C1 segment of cervical spinal cord (tissue), 14 donors: Measurements from ENCODE around the gene BCL2.
A peak's percentile ranks its signal among the peaks of the same experiment; 100 is the strongest.

Experiments
- DNase-seq, 14 donors: peaks; one replicate each; lab custom pipeline; 2025; lab: John Stamatoyannopoulos, UW

BCL2 gene

DNA sequence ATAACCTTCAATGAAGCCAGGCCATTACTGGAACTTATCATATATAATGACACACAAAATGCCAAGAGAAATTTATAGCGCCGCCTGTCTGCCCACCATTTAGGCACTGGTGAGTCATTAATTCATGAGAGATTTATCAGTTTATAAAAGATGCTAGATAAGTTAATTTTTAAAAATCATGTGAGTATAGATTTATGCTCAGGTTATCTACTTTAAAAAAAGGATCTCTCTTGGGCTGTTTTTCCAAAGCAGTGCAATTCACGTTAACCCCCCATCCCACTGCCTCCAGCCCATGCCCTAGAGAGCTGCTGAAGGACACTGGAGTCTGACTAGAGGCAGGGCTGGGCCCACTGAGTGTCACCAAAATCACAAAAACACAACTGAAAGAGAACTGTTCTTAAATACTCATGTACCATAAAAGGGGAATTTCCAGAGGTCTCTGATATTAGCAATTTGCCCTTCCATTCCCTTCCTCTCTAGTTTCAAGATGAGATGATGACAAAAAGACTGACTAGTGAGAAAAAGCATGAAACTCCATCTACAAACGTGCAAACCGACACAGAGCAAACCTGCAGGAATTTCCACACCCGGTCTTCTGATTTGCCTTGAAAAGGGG, 160.8 kb downstream of the BCL2 start:
- no peak for DNase-seq

GRCh38 chr18:63158012-63158631, 161.4 kb downstream of the BCL2 start:
- DNase-seq, result no peak

- no peak for DNase-seq
Observed at GRCh38 chr18:63157293-63158011, 162.1 kb downstream of the BCL2 start.

DNA sequence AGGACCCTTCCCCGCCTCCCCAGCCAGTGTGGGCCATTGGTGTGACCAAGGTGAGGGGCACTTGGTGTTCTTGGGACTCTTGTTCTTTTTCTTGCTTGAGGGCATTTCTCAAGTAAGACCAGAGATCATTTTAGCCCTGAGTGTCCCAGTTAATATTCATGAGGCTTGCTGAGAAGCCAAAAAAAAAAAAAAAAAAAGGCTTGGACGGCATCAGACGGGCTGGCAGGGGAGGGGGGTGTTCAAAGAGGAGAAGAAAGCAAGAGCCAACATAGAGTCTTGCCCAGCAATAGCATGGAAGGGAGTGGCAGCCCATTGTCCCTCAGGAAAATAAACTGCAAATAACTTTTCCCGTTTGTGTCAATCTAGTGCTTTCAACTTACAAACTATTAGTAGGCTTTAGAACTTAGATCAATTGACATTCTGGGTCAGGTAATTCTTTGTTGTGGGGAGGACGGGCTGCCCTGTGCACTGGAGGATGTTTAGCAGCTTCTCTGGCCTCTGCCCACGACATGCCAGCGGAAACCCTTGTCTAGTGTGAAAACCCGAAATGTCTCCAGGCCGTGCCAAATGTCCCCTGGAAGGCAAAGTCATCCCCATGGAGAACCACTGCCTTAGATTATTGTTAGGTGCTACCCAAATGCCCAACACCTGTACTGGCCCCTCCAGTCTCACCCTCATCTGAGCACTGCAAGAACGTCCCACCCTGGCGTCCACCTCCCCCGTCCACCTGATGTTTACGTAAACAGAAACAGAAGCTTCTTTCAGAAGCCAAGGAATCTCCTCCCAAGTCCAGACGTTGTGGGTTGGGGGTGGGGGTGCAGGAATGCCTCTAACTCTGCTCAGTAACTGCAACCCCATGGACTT, 163.4 kb downstream of the BCL2 start:
- peak in 1 of 14 donors; percentile 50 for DNase-seq

GRCh38 chr18:63155169-63155852, 164.3 kb downstream of the BCL2 start:
- DNase-seq, result peak in 6 of 14 donors; percentile 25 to 58 (median 40)

DNA sequence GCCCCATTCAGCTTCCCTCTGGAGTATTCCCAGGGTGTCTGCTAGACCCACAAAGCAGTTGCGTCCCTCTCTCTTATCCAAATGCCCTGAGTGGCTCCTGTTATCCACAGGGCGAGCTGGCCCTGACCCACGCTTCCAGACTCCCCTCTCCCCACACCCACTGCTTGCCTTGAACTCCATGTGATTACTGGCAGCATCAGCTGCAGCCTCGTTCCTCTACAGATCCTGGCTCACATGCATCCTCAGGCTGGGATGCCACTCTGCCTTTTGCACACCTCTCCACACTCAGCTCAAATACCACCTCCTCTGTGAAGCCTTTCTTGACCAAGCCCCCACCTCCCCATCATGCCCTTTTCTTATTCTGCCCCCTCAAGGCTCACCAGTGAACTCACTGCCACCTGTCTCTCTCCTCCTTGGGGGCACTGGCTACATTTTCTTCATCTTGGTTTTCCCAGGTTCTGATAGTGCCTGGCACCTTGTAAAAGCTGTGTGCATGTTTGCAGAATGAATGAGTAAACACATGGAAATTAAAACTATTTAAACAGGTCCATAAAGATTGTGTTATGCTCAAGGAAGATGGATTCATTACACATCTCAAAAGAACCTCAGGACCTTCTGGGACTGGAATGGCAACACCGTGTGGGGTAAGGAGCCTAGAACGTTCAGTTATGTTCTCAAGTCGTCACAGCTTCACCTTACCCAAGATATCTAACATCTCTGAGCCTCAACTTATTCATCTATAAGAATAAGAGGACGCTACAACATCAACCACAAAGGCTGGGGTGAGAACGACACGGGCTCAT, 165.0 kb downstream of the BCL2 start:
- no peak for DNase-seq

GRCh38 chr18:63152791-63153190, 166.8 kb downstream of the BCL2 start:
- DNase-seq, result no peak

DNA sequence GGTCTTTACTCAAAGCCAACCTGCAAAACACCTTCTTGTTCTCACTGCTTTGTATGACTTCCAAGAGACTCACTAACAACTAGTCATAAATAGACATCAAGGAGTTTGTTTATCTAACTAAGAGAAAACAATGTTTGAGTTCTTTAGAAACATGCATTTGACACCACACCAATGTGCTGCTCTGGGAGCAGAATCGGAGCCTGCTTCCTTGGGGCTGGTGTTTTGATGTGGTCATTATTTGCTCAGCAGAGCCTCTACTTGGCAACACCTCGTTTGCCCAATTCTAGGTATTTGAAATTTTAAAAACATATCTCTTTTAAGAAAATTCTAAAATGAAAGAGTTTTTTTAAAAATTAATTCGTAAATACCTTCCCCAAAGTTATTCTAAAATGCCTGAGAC, 167.5 kb downstream of the BCL2 start:
- DNase-seq, result no peak

- no peak for DNase-seq
Observed at GRCh38 chr18:63151539-63151938, 168.0 kb downstream of the BCL2 start.

DNA sequence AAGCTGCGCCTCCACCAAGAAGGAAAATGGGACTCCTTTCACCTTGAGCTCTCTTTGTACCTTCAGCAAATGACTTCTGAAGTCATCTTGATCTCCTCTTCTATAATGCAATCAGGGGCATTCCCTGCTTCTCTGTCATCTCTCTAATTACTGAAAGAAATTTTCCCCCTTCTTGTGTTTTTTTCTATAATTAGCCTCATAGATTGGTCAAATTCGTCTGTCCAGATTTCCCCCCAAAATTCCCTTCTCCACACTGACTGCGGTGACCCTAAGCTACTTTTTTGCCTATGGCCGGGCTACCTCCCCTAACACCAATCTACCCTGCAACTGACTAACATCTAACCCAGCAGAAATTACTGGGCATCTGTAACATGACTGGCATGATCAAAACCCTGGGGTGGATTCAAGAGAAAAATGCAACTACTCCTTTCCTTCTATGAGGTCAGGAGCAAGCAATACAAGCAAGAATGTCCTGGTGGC, 168.6 kb downstream of the BCL2 start:
- DNase-seq, result no peak

DNA sequence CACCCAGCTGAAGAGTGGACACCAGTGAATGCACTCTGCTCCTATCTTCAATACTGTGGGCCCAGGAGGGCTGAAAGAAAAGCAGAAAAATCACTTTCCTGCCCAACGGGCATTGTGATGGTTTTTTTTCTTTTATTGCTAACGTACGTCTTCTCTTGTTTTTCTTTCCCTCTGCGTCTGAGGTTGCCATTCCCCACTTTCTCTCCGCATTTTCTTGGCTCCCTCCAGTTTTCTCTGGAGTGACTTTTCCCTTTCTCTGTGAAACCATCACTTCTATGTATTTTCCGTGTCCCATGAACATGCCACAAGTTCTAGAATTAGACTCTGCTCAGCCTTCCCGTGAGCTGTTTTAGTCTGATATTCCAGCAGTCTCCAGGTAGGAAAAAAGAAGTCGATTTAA, 169.2 kb downstream of the BCL2 start:
- no peak for DNase-seq

- DNase-seq, result no peak
Observed at GRCh38 chr18:63149302-63149587, 170.3 kb downstream of the BCL2 start.

- DNase-seq, result no peak
Observed at GRCh38 chr18:63148449-63149301, 170.9 kb downstream of the BCL2 start.

DNA sequence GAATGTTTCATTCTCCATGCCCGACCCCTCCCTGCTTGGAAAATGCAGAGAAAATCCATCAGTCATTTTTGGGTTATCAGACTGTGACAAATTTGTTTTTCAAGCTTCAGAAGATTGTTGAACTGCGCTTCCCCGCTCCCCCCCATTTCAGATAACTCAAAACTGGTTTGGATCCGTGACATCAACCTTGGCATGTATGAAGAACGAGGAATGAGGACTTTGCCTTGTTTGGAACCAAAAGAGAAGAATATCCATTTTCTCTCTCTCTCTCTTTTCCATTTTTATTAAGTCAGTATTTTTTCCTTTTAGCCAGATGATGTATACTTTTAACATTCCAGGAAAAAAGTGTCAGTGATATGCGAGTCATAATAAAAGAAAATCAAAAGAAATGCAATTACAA, 171.6 kb downstream of the BCL2 start:
- DNase-seq, result no peak

- no peak for DNase-seq
Observed at GRCh38 chr18:63146828-63147409, 172.7 kb downstream of the BCL2 start.

DNA sequence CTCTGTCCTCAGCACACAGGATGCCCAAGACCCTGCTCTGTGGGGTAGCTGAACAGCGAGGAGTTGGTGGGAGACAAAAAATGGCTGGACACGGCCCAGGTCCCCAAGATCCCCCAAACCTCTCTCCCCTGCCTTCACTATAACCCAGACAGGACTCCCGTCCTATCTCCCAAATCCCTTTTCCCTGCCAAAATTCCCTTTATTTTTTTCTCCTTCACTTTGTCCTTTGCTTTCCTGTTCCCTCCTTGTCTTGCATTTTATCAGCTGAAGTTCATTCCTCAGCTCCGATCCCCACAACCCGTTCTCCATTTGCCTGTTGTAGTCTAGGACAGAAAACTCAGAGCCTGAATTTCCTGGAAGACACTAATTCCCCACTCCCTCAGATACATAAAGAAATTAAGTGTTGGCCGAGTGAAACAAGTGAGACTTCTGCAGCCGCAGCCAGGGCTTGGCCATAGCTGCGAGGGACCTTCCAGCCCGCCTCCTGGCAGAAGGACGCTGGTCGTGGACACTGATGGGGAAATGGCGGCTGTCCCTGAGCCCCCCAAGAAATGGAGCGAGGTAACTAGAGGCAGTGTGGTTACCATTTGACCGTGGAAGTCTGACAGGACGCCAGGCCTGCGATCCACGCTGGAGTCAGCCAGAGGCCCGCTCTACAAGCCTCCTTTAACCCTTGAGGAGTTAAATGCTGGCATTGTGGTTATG, 173.6 kb downstream of the BCL2 start:
- no peak for DNase-seq

DNA sequence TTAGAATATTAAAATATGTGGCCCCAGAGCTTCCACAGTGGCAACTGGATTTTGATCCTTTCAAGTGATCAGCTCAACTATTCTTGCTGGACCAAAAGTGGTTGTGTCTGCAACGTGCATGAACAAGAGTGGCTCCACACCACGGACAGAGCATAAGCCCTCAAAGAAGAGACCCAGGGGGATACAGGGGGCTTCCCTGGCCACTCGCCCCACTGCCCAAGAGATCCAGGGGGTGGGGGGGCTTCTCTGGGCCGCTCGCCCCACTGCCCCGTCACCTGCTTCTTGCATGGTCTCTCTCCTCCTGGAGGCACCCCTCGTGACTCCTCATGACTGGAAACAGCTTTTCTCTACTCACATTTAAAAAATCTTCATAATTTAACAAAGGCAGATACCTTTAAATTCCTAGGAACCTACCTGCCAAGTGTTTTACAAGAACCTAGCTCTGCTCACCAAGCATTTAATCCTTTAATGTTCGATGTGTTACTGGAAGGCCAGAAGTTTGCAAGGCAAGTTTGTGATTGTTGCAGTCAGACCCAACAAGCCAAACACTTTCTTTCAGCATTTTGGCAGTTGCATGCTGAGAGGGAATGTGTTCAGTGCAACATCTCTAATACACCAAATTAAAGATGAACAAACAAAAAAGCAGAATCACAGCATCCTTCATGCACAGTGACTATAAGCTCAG, 174.3 kb downstream of the BCL2 start:
- no peak for DNase-seq

GRCh38 chr18:63144748-63145147, 174.8 kb downstream of the BCL2 start:
- no peak for DNase-seq
